NCI-H1694 treated with DMSO at 0.1 percent for 48 hours (cell line): ENCODE data around the gene PTAFR.

Source experiments
- DNase-seq: peaks from one replicate; lab custom pipeline; 2025; lab: John Stamatoyannopoulos, UW

PTAFR gene

GRCh38 chr1:28176492-28177470 is at the start of gene PTAFR:
Gene PTAFR, minus strand, starts transcription at chr1:28176690. Its CDS starts 25,669 bp downstream, at chr1:28151021.
- DNase-seq: no peak

GRCh38 chr1:28213315-28213714 is 36.8 kb upstream of the PTAFR start:
- no peak for DNase-seq

- DNase-seq: no peak
Measured at GRCh38 chr1:28209700-28210099, 33.2 kb upstream of the PTAFR start.

- peak; percentile 36 for DNase-seq
Measured at GRCh38 chr1:28208818-28209441, 32.4 kb upstream of the PTAFR start.

- no peak for DNase-seq
Measured at GRCh38 chr1:28205243-28205642, 28.8 kb upstream of the PTAFR start.

- DNase-seq: no peak
Measured at GRCh38 chr1:28200234-28200873, 23.9 kb upstream of the PTAFR start.

GRCh38 chr1:28199328-28200233 is 23.1 kb upstream of the PTAFR start:
- DNase-seq: no peak

GRCh38 chr1:28197682-28198415 is 21.4 kb upstream of the PTAFR start:
- no peak for DNase-seq

GRCh38 chr1:28196330-28196729 is 19.8 kb upstream of the PTAFR start:
- no peak for DNase-seq

GRCh38 chr1:28195780-28196179 is 19.3 kb upstream of the PTAFR start:
- no peak for DNase-seq

- no peak for DNase-seq
Measured at GRCh38 chr1:28194326-28195035, 18.0 kb upstream of the PTAFR start.

GRCh38 chr1:28193701-28194161 is 17.2 kb upstream of the PTAFR start:
- DNase-seq: no peak

GRCh38 chr1:28190996-28191645 is 14.6 kb upstream of the PTAFR start:
- no peak for DNase-seq

GRCh38 chr1:28190337-28190979 is 14.0 kb upstream of the PTAFR start:
- no peak for DNase-seq

- no peak for DNase-seq
Measured at GRCh38 chr1:28185071-28185470, 8.6 kb upstream of the PTAFR start.

- no peak for DNase-seq
Measured at GRCh38 chr1:28180306-28181305, 4.1 kb upstream of the PTAFR start.

- DNase-seq: no peak
Measured at GRCh38 chr1:28178690-28179485, 2.4 kb upstream of the PTAFR start.
